H9 (cell line): ENCODE data around the gene PREX1. TPM values are rescaled to one million over a fixed set of nuclear protein-coding genes. Genes with fewer than 3 reads are reported as not detected.

Source experiments
- DNase-seq: peaks from one replicate; pipeline ENCODE4 v3.0.0-alpha.2; 2017
- H2AFZ ChIP-seq: one replicate; pipeline ENCODE4 v1.6.1; 2013; ENCODE audit warnings: mild to moderate bottlenecking, low read length, control low read depth, moderate library complexity
- H2AK5ac ChIP-seq: 2 replicates; pipeline ENCODE4 v1.6.1; 2013; ENCODE audit warnings: low read length, control low read depth, mixed read lengths; ENCODE audit not compliant: insufficient read length
- H2BK120ac ChIP-seq: one replicate; pipeline ENCODE4 v1.6.1; 2013; ENCODE audit warnings: low read depth, mild to moderate bottlenecking, low read length, control low read depth, inconsistent platforms; ENCODE audit not compliant: poor library complexity, severe bottlenecking
- H2BK12ac ChIP-seq: 2 replicates; pipeline ENCODE4 v1.6.1; 2013; ENCODE audit warnings: low read length, control low read depth, mixed read lengths, low read depth; ENCODE audit not compliant: insufficient read length
- H2BK15ac ChIP-seq: 2 replicates; pipeline ENCODE4 v1.6.1; 2013; ENCODE audit warnings: low read depth, low read length, control low read depth
- H2BK20ac ChIP-seq: one replicate; pipeline ENCODE4 v1.6.1; 2013; ENCODE audit warnings: low read depth, mild to moderate bottlenecking, low read length, control low read depth, inconsistent platforms; ENCODE audit not compliant: poor library complexity, severe bottlenecking
- H2BK5ac ChIP-seq: 2 replicates; pipeline ENCODE4 v1.6.1; 2013; ENCODE audit warnings: low read length, control low read depth, mixed read lengths; ENCODE audit not compliant: insufficient read length
- H3K14ac ChIP-seq: 2 replicates; pipeline ENCODE4 v1.6.1; 2013; ENCODE audit warnings: low read length, control low read depth; ENCODE audit not compliant: insufficient read depth
- H3K18ac ChIP-seq: 2 replicates; pipeline ENCODE4 v1.6.1; 2013; ENCODE audit warnings: low read depth, mild to moderate bottlenecking, mixed read lengths, low read length, control low read depth; ENCODE audit not compliant: insufficient read length
- H3K23ac ChIP-seq: 2 replicates; pipeline ENCODE4 v1.6.1; 2013; ENCODE audit warnings: low read length, control low read depth, mixed read lengths, low read depth; ENCODE audit not compliant: insufficient read length
- H3K23me2 ChIP-seq: 2 replicates; pipeline ENCODE4 v1.6.1; 2013; ENCODE audit warnings: low read depth, mild to moderate bottlenecking, mixed read lengths, low read length, control low read depth; ENCODE audit not compliant: insufficient read length, poor library complexity, severe bottlenecking
- H3K27ac ChIP-seq: 2 replicates; pipeline ENCODE4 v1.5.1; 2013; ENCODE audit warnings: low read length, control low read depth, mixed read lengths, low read depth; ENCODE audit not compliant: insufficient read length
- H3K27me3 ChIP-seq: 2 replicates; pipeline ENCODE4 v1.6.1; 2013; ENCODE audit warnings: low read length, control low read depth, inconsistent platforms; ENCODE audit not compliant: insufficient read depth
- H3K4ac ChIP-seq: 2 replicates; pipeline ENCODE4 v1.6.1; 2013; ENCODE audit warnings: low read depth, mild to moderate bottlenecking, control low read depth, inconsistent platforms, low read length, moderate library complexity
- H3K4me1 ChIP-seq: 2 replicates; pipeline ENCODE4 v1.6.1; 2013; ENCODE audit warnings: low read length, control low read depth, inconsistent platforms; ENCODE audit not compliant: insufficient read depth
- H3K4me2 ChIP-seq: 2 replicates; pipeline ENCODE4 v1.6.1; 2013; ENCODE audit warnings: low read length, control low read depth, mixed read lengths; ENCODE audit not compliant: insufficient read length, insufficient read depth
- H3K56ac ChIP-seq: 2 replicates; pipeline ENCODE4 v1.6.1; 2013; ENCODE audit warnings: low read depth, mild to moderate bottlenecking, mixed read lengths, low read length, control low read depth; ENCODE audit not compliant: insufficient read length
- H3K79me1 ChIP-seq: 2 replicates; pipeline ENCODE4 v1.6.1; 2013; ENCODE audit warnings: low read depth, mild to moderate bottlenecking, moderate library complexity, low read length, control low read depth, inconsistent platforms; ENCODE audit not compliant: insufficient read depth, poor library complexity, severe bottlenecking
- H3K79me2 ChIP-seq: 2 replicates; pipeline ENCODE4 v1.6.1; 2013; ENCODE audit warnings: low read length, control low read depth, inconsistent platforms; ENCODE audit not compliant: insufficient read depth
- H3K9ac ChIP-seq: 2 replicates; pipeline ENCODE4 v1.6.1; 2013; ENCODE audit warnings: low read length, control low read depth, mixed read lengths; ENCODE audit not compliant: insufficient read length; ENCODE audit errors: extremely low read depth
- H3K9me3 ChIP-seq: one replicate; pipeline ENCODE4 v1.6.1; 2013; ENCODE audit warnings: low read depth, low read length, inconsistent platforms; ENCODE audit not compliant: control insufficient read depth
- H3T11ph ChIP-seq: one replicate; pipeline ENCODE4 v1.6.1; 2013; ENCODE audit warnings: mild to moderate bottlenecking, low read length, control low read depth, inconsistent platforms
- H4K20me1 ChIP-seq: one replicate; pipeline ENCODE4 v1.6.1; 2013; ENCODE audit not compliant: control insufficient read depth, insufficient read length, insufficient read depth
- H4K5ac ChIP-seq: 2 replicates; pipeline ENCODE4 v1.6.1; 2013; ENCODE audit warnings: low read depth, mild to moderate bottlenecking, mixed read lengths, low read length, control low read depth; ENCODE audit not compliant: insufficient read length
- H4K8ac ChIP-seq: replicated peaks from 2 replicates; pipeline ENCODE4 v1.6.1; 2013; ENCODE audit warnings: low read length, control low read depth, mixed read lengths, low read depth; ENCODE audit not compliant: insufficient read length
- H4K91ac ChIP-seq: 2 replicates; pipeline ENCODE4 v1.6.1; 2013; ENCODE audit warnings: low read depth, mild to moderate bottlenecking, moderate library complexity, mixed read lengths, low read length, control low read depth; ENCODE audit not compliant: insufficient read length
- H3K27ac Mint-ChIP-seq, 3 experiments: 2 replicates in 2 of 3; 3 replicates in 1 of 3; pipeline ENCODE4 v1.8.0; 2020 to 2021; ENCODE audit warnings: mixed read lengths in 3 of 3, mild to moderate bottlenecking in 1 of 3, moderate library complexity in 1 of 3
- H3K27me3 Mint-ChIP-seq: 2 replicates; pipeline ENCODE4 v1.8.0; 2021; ENCODE audit warnings: low read depth, mild to moderate bottlenecking, moderate library complexity, mixed read lengths
- H3K36me3 Mint-ChIP-seq, 3 experiments: 2 replicates in 2 of 3; 3 replicates in 1 of 3; pipeline ENCODE4 v1.8.0; 2020 to 2021; ENCODE audit warnings: low read depth in 3 of 3, mixed read lengths in 3 of 3; ENCODE audit not compliant: insufficient read depth in 1 of 3
- H3K4me1 Mint-ChIP-seq, 2 experiments: 2 replicates each; pipeline ENCODE4 v1.8.0; 2020; ENCODE audit warnings: mixed read lengths in 2 of 2
- H3K4me3 Mint-ChIP-seq, 2 experiments: 2 replicates in 1 of 2; 3 replicates in 1 of 2; pipeline ENCODE4 v1.8.0; 2020 to 2021; ENCODE audit warnings: mild to moderate bottlenecking in 2 of 2, mixed read lengths in 2 of 2, moderate library complexity in 1 of 2
- H3K9me3 Mint-ChIP-seq, 2 experiments: 2 replicates in 1 of 2; 3 replicates in 1 of 2; pipeline ENCODE4 v1.8.0; 2020; ENCODE audit warnings: mild to moderate bottlenecking in 2 of 2, mixed read lengths in 2 of 2, moderate library complexity in 1 of 2
- WGBS: extraction: QIAGEN DNeasy Blood & Tissue Kit; methylation state at CpG from one replicate; pipeline ENCODE4 v1.1.7; 2013; ENCODE audit warnings: missing lambda C conversion rate, low lambda C conversion rate, mixed read lengths; ENCODE audit not compliant: insufficient read length; ENCODE audit errors: extremely low coverage; 5-methylcytosine and 5-hydroxymethylcytosine counted together
- total RNA-seq: library from RNA; stranded (reverse); gene quantifications from 2 replicates; pipeline ENCODE4 v1.2.1, GENCODE V29; 2021
- TF ChIP-seq, protein P1 (sequence below): fragments of 200-600 bp; sonication (generic); conservative IDR thresholded peaks from 3 replicates; pipeline ENCODE4 v1.8.0; 2021; ENCODE audit warnings: antibody characterized with exemption, mild to moderate bottlenecking

The PREX1 gene
- total RNA-seq, 1 experiment from 2014 or later, result 6.6 TPM

DNA sequence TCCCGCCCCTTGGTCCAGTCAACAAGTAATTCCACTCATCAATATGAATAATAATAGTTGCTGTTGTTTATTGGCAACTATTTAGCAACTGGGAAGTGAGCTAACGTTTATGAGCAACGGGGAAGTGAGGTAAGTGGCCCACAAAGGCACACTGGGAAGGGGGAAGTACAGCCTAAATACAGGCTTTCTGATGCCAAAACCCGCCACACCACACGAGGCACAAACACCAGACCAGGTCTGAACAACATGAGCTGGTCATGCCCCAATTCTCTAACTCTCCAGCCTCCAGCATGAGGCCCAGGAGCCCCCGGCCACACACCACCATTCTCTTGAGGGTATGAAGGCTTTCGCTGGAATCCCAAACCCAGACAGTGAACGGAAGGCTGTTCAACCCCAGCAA is 50.8 kb downstream of the PREX1 start:
- Histone ChIP-seq H3K9ac (no peak overlapping the region), H2BK5ac (no peak overlapping the region), H3K79me1 (no peaks in the 10 kb centered on the region), H3K23me2 (no peaks in the 10 kb centered on the region), H3K18ac (no peak overlapping the region), H2BK15ac (no peak overlapping the region), H2BK20ac (no peak overlapping the region), H3K56ac (no peak overlapping the region), H3K9me3 (no peaks in the 10 kb centered on the region), H3T11ph (no peak overlapping the region), H2AK5ac (no peak overlapping the region), H3K23ac (no peak overlapping the region), H3K27me3 (no peaks in the 10 kb centered on the region), H4K5ac (no peak overlapping the region), H4K20me1 (no peaks in the 10 kb centered on the region), H4K91ac (no peak overlapping the region), H3K14ac (no peak overlapping the region), H2BK12ac (no peak overlapping the region), H3K4me1 (no peaks in the 10 kb centered on the region), H4K8ac (no peak overlapping the region), H3K79me2 (no peaks in the 10 kb centered on the region), H3K27ac (no peak overlapping the region), H2BK120ac (no peak overlapping the region), H3K4me2 (no peak overlapping the region), H2AFZ (no peak overlapping the region), H3K4ac (no peak overlapping the region)
- Mint-ChIP-seq H3K27me3 (peaks cover 3% of the 10 kb centered on the region; the same call in 1 of the 2 replicates), H3K9me3 (peaks cover 24 to 31% of the 10 kb centered on the region in 2 experiments), H3K4me3 (no peak overlapping the region), H3K27ac (no peak overlapping the region; a peak in 1 of 7 replicates), H3K36me3 (peaks cover 4 to 24% (median 11%) of the 10 kb centered on the region in 3 experiments; a peak in 6 of 7 replicates), H3K4me1 (peaks cover 0 to 3% of the 10 kb centered on the region in 2 experiments; a peak in 1 of 4 replicates)
- no peak for DNase-seq
- TF ChIP-seq, protein P1, sequence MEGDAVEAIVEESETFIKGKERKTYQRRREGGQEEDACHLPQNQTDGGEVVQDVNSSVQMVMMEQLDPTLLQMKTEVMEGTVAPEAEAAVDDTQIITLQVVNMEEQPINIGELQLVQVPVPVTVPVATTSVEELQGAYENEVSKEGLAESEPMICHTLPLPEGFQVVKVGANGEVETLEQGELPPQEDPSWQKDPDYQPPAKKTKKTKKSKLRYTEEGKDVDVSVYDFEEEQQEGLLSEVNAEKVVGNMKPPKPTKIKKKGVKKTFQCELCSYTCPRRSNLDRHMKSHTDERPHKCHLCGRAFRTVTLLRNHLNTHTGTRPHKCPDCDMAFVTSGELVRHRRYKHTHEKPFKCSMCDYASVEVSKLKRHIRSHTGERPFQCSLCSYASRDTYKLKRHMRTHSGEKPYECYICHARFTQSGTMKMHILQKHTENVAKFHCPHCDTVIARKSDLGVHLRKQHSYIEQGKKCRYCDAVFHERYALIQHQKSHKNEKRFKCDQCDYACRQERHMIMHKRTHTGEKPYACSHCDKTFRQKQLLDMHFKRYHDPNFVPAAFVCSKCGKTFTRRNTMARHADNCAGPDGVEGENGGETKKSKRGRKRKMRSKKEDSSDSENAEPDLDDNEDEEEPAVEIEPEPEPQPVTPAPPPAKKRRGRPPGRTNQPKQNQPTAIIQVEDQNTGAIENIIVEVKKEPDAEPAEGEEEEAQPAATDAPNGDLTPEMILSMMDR, result no peak
- no CpG with 5 or more reads among the region's 8 CpGs for WGBS
